HCT116 (cell line): ENCODE data around the gene CNTN5. TPM values are rescaled to one million over a fixed set of nuclear protein-coding genes. Genes with fewer than 3 reads are reported as not detected.

ENCODE experiments used
- ATAC-seq: fragments of 200-7000 bp; cut with Tn5 transposase; 2 replicates; pipeline ENCODE4 v1.9.1; 2020; ENCODE audit warnings: mild to moderate bottlenecking, moderate library complexity
- BruUV-seq: library from RNA; stranded (reverse); fragments of 400-500 nt; replicated peaks from 2 replicates; lab custom pipeline; 2021; lab: Mats Ljungman, UMichigan
- CTCF ChIA-PET: fragments of 300-600 bp; sonication (Branson Sonifier 250); formaldehyde crosslinking; loops from one replicate; lab custom pipeline; 2021; ENCODE audit warnings: antibody characterized with exemption; lab: Charles Lee
- POLR2A ChIA-PET: fragments of 300-600, 350-600 bp; sonication (Branson Sonifier 250); formaldehyde crosslinking; loops from one replicate; lab custom pipeline; 2021; ENCODE audit warnings: antibody characterized with exemption; lab: Charles Lee
- RAD21 ChIA-PET, 2 experiments: fragments of 300-600 bp; sonication (Branson Sonifier 250); formaldehyde crosslinking; loops; one replicate each; lab custom pipeline; 2023; ENCODE audit warnings: low total read pairs in 2 of 2; ENCODE audit not compliant: uncharacterized antibody in 2 of 2, unreplicated experiment in 2 of 2, low non-redundant PET in 1 of 2; lab: Charles Lee
- DNase-seq: peaks from one replicate; pipeline ENCODE4 v3.0.0-alpha.2; 2010; ENCODE audit warnings: low read depth, low spot score
- H2AFZ ChIP-seq: fragments of 200-600 bp; shearing (Covaris generic), sonication (generic); 2 replicates; pipeline ENCODE4 v1.6.1; 2017; ENCODE audit warnings: low read depth, mixed run types, mixed read lengths, antibody characterized with exemption, low read length; ENCODE audit not compliant: poor library complexity, severe bottlenecking
- H3K27ac ChIP-seq: 2 replicates; pipeline ENCODE4 v1.5.1; 2012; ENCODE audit warnings: low read depth, low read length
- H3K27me3 ChIP-seq: fragments of 200-600 bp; sonication (generic); 2 replicates; pipeline ENCODE4 v1.6.1; 2016; ENCODE audit warnings: mixed run types, low read length, mixed read lengths; ENCODE audit not compliant: insufficient read depth
- H3K36me3 ChIP-seq, 2 experiments: fragments of 200-500 bp in 1 of 2; fragments of 200-600 bp in 1 of 2; sonication (Bioruptor generic) in 1 of 2; sonication (generic) in 1 of 2; 2 replicates each; pipeline versions ENCODE4 v1.5.1 to v1.6.1; 2014 to 2016; ENCODE audit warnings: low read length in 2 of 2, inconsistent platforms in 1 of 2, mixed read lengths in 1 of 2, mixed run types in 1 of 2; ENCODE audit not compliant: insufficient read depth in 2 of 2, control insufficient read depth in 1 of 2
- H3K4me1 ChIP-seq, 2 experiments: fragments of 200-600 bp in 1 of 2; sonication (generic) in 1 of 2; 2 replicates each; pipeline versions ENCODE4 v1.5.1 to v1.6.1; 2012 to 2017; ENCODE audit warnings: low read length in 2 of 2, inconsistent platforms in 1 of 2, mild to moderate bottlenecking in 1 of 2, mixed read lengths in 1 of 2, mixed run types in 1 of 2, moderate library complexity in 1 of 2; ENCODE audit not compliant: insufficient read depth in 2 of 2, control insufficient read depth in 1 of 2
- H3K4me2 ChIP-seq: fragments of 200-600 bp; sonication (generic); 2 replicates; pipeline ENCODE4 v1.6.1; 2017; ENCODE audit warnings: mixed run types, low read length, mixed read lengths
- H3K4me3 ChIP-seq, 2 experiments: fragments of 200-600 bp in 1 of 2; sonication (generic) in 1 of 2; replicated peaks in 1 of 2; 2 replicates each; pipeline ENCODE4 v1.5.1; 2011 to 2016; ENCODE audit warnings: low read length in 2 of 2, control low read depth in 1 of 2, low read depth in 1 of 2, mild to moderate bottlenecking in 1 of 2, mixed read lengths in 1 of 2, mixed run types in 1 of 2
- H3K79me2 ChIP-seq: fragments of 200-600 bp; sonication (generic); 2 replicates; pipeline ENCODE4 v1.6.1; 2017; ENCODE audit warnings: mild to moderate bottlenecking, mixed run types, low read length, moderate library complexity, mixed read lengths; ENCODE audit not compliant: insufficient read depth
- H3K9ac ChIP-seq: fragments of 200-600 bp; sonication (generic); 2 replicates; pipeline ENCODE4 v1.6.1; 2016; ENCODE audit warnings: low read length, mixed read lengths
- H3K9me2 ChIP-seq: fragments of 200-600 bp; sonication (generic), shearing (Covaris generic); 2 replicates; pipeline ENCODE4 v1.6.1; 2017; ENCODE audit warnings: mixed run types, mild to moderate bottlenecking, moderate library complexity; ENCODE audit not compliant: insufficient read depth
- H3K9me3 ChIP-seq, 2 experiments: fragments of 200-500 bp in 1 of 2; fragments of 200-600 bp in 1 of 2; sonication (Bioruptor generic) in 1 of 2; sonication (generic) in 1 of 2; 2 replicates each; pipeline ENCODE4 v1.6.1; 2014 to 2017; ENCODE audit warnings: low read length in 2 of 2, mixed read lengths in 2 of 2, inconsistent platforms in 1 of 2, low read depth in 1 of 2, mild to moderate bottlenecking in 1 of 2, mixed run types in 1 of 2, moderate library complexity in 1 of 2; ENCODE audit not compliant: control insufficient read depth in 1 of 2, insufficient read depth in 1 of 2
- H4K20me1 ChIP-seq: fragments of 200-600 bp; sonication (generic), shearing (Covaris generic); 2 replicates; pipeline ENCODE4 v1.6.1; 2017; ENCODE audit warnings: mixed run types, mild to moderate bottlenecking, moderate library complexity; ENCODE audit not compliant: insufficient read depth
- CBX3 ChIP-seq: IDR thresholded peaks from 2 replicates; pipeline ENCODE4 v1.6.1; 2012; ENCODE audit warnings: low read depth
- CEBPB ChIP-seq: IDR thresholded peaks from 2 replicates; pipeline ENCODE4 v1.6.1; 2012; ENCODE audit warnings: low read depth
- CTCF ChIP-seq, 3 experiments: fragments of 200-600 bp in 1 of 3; sonication (generic) in 1 of 3; IDR thresholded peaks in 2 of 3; conservative IDR thresholded peaks in 1 of 3; 2 replicates each; pipeline ENCODE4 v1.5.1; 2012 to 2017; ENCODE audit warnings: low read depth in 2 of 3, low read length in 2 of 3, antibody characterized with exemption in 1 of 3, borderline replicate concordance in 1 of 3, control low read depth in 1 of 3, mild to moderate bottlenecking in 1 of 3, mixed read lengths in 1 of 3, mixed run types in 1 of 3, moderate library complexity in 1 of 3; ENCODE audit not compliant: insufficient read depth in 1 of 3
- EGR1 ChIP-seq: IDR thresholded peaks from 2 replicates; pipeline ENCODE4 v1.6.1; 2012; ENCODE audit warnings: low read depth
- EZH2 ChIP-seq: fragments of 200-600 bp; sonication (generic); IDR thresholded peaks from 2 replicates; pipeline ENCODE4 v1.6.1; 2017; ENCODE audit warnings: antibody characterized with exemption, mixed run types
- EZH2phosphoT487 ChIP-seq: fragments of 200-600 bp; IDR thresholded peaks from 2 replicates; pipeline ENCODE4 v1.6.1; 2018; ENCODE audit warnings: antibody characterized with exemption, borderline replicate concordance
- FOSL1 ChIP-seq: IDR thresholded peaks from 2 replicates; pipeline ENCODE4 v1.6.1; 2012; ENCODE audit warnings: low read depth
- MAX ChIP-seq: IDR thresholded peaks from 2 replicates; pipeline ENCODE4 v1.6.1; 2012
- POLR2A ChIP-seq: IDR thresholded peaks from 2 replicates; pipeline ENCODE4 v1.7.0; 2011; ENCODE audit warnings: borderline replicate concordance; ENCODE audit not compliant: insufficient read depth, insufficient read length; ENCODE audit errors: extremely low read depth
- SP1 ChIP-seq: IDR thresholded peaks from 2 replicates; pipeline ENCODE4 v1.6.1; 2012; ENCODE audit warnings: low read depth
- TCF7L2 ChIP-seq: IDR thresholded peaks from 2 replicates; pipeline ENCODE4 v1.7.0; 2011; ENCODE audit warnings: borderline replicate concordance, inconsistent platforms; ENCODE audit not compliant: insufficient read depth, insufficient read length; ENCODE audit errors: extremely low read depth
- ZFX ChIP-seq: fragments of 450-650 bp; IDR thresholded peaks from 2 replicates; pipeline ENCODE4 v1.6.1; 2017
- ZNF274 ChIP-seq: fragments of 200-500 bp; sonication (Bioruptor generic); IDR thresholded peaks from 2 replicates; pipeline ENCODE4 v1.6.1; 2014; ENCODE audit warnings: mild to moderate bottlenecking, low read depth, low read length, inconsistent platforms
- intact Hi-C: fragments of 100-400 bp; cut with micrococcal nuclease; formaldehyde crosslinking; loops from 2 replicates; pipeline ENCODE4 v1.10.0; 2022
- total RNA-seq: library from RNA; stranded (reverse); gene quantifications from one replicate; pipeline ENCODE4 v1.2.1, GENCODE V29; 2021; ENCODE audit not compliant: unreplicated experiment
- TF ChIP-seq, protein P1 (sequence below): IDR thresholded peaks from 2 replicates; pipeline ENCODE4 v1.6.1; 2012
- TF ChIP-seq, protein P2 (sequence below): IDR thresholded peaks from 2 replicates; pipeline ENCODE4 v1.6.1; 2012; ENCODE audit warnings: low read depth

CNTN5 gene
- total RNA-seq, 1 experiment from 2014 or later: not detected

DNA sequence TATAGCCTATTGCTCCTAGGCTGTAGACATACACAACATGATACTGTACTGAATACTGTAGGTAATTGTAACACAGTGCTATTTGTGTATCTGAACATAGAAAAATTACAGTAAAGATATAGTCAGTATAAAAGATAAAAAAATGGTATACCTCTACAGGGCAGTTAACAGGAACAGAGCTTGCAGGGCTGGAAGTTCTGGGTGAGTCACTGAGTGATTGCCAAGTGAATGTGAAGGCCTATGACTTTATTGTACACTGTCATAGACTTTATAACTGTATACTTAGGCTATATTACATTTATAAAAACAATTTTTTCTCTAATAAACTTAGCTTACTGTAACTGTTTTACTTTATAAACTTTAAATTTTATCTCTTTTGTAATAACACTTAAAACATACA lies 1334.0 kb downstream of the CNTN5 start (continued):
- TF ChIP-seq CEBPB (no peak), CBX3 (no peak), FOSL1 (no peak), EZH2 (no peak), POLR2A (no peak)
- TF ChIP-seq, protein P1, sequence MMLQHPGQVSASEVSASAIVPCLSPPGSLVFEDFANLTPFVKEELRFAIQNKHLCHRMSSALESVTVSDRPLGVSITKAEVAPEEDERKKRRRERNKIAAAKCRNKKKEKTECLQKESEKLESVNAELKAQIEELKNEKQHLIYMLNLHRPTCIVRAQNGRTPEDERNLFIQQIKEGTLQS: no peak

GRCh38 chr11:100356035-100356434 lies 1335.3 kb downstream of the CNTN5 start:
- ChIA-PET RAD21 (no interaction called here), CTCF (no interaction called here), POLR2A (no interaction called here)
- no peak for DNase-seq
- H3K4me3 ChIP-seq: no peak overlapping the region
- no peaks in the 10 kb centered on the region for H3K79me2 ChIP-seq
- no peaks in the 10 kb centered on the region for H3K4me1 ChIP-seq
- no peaks in the 10 kb centered on the region for H3K9me3 ChIP-seq
- intact Hi-C loops: no loop called here
- no peak overlapping the region for H3K27ac ChIP-seq
- BruUV-seq: no TSS peak
- no peaks in the 10 kb centered on the region for H4K20me1 ChIP-seq
- no peak for ATAC-seq
- no peaks in the 10 kb centered on the region for H3K36me3 ChIP-seq
- no peak overlapping the region for H3K4me2 ChIP-seq
- H2AFZ ChIP-seq: no peak overlapping the region
- H3K9me2 ChIP-seq: no peaks in the 10 kb centered on the region
- TF ChIP-seq, protein P2, sequence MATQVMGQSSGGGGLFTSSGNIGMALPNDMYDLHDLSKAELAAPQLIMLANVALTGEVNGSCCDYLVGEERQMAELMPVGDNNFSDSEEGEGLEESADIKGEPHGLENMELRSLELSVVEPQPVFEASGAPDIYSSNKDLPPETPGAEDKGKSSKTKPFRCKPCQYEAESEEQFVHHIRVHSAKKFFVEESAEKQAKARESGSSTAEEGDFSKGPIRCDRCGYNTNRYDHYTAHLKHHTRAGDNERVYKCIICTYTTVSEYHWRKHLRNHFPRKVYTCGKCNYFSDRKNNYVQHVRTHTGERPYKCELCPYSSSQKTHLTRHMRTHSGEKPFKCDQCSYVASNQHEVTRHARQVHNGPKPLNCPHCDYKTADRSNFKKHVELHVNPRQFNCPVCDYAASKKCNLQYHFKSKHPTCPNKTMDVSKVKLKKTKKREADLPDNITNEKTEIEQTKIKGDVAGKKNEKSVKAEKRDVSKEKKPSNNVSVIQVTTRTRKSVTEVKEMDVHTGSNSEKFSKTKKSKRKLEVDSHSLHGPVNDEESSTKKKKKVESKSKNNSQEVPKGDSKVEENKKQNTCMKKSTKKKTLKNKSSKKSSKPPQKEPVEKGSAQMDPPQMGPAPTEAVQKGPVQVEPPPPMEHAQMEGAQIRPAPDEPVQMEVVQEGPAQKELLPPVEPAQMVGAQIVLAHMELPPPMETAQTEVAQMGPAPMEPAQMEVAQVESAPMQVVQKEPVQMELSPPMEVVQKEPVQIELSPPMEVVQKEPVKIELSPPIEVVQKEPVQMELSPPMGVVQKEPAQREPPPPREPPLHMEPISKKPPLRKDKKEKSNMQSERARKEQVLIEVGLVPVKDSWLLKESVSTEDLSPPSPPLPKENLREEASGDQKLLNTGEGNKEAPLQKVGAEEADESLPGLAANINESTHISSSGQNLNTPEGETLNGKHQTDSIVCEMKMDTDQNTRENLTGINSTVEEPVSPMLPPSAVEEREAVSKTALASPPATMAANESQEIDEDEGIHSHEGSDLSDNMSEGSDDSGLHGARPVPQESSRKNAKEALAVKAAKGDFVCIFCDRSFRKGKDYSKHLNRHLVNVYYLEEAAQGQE: no peak
- TF ChIP-seq CTCF (IDR thresholded peaks at IDR 0.05 in 2 of 3, conservative IDR thresholded peaks at IDR 0.05 in 1 of 3; ENCODE audit: borderline replicate concordance in 1 of 3, insufficient read depth in 1 of 3, low read depth in 2 of 3, low read length in 2 of 3) (no peak), ZFX (no peak), SP1 (no peak), MAX (no peak), TCF7L2 (no peak), EGR1 (no peak), EZH2phosphoT487 (no peak), EZH2 (no peak), CBX3 (no peak), ZNF274 (no peak)
- TF ChIP-seq, protein P1: no peak
- no peak overlapping the region for H3K9ac ChIP-seq
- no peaks in the 10 kb centered on the region for H3K27me3 ChIP-seq
